Measurements from ENCODE around the gene ESRRB.
A peak's percentile ranks its signal among the peaks of the same experiment; 100 is the strongest.

ESRRB gene

GRCh38 chr14:76408877-76409276 is 32.9 kb downstream of the ESRRB start:
- Histone ChIP-seq H3K36me3 (ENCODE audit: insufficient read depth, low read length) (no peaks in the 10 kb centered on the region), H3K9me3 (ENCODE audit: control insufficient read depth, insufficient read depth, low read length) (no peaks in the 10 kb centered on the region), H3K4me1 (ENCODE audit: insufficient read depth, low read length) (peaks cover 4% of the 10 kb centered on the region; the same call in 1 of the 2 replicates), H3K9ac (ENCODE audit: low read depth, low read length) (no peak overlapping the region)

- Histone ChIP-seq H3K4me1 (ENCODE audit: insufficient read depth, low read length) (peaks cover 4% of the 10 kb centered on the region; the same call in 1 of the 2 replicates), H3K9me3 (ENCODE audit: control insufficient read depth, insufficient read depth, low read length) (no peaks in the 10 kb centered on the region), H3K9ac (ENCODE audit: low read depth, low read length) (no peak overlapping the region), H3K36me3 (ENCODE audit: insufficient read depth, low read length) (no peaks in the 10 kb centered on the region)
Measured at GRCh38 chr14:76412501-76412900, 36.6 kb downstream of the ESRRB start.

GRCh38 chr14:76413106-76413961 is 37.4 kb downstream of the ESRRB start:
- peaks cover 4% of the 10 kb centered on the region; the same call in 1 of the 2 replicates for H3K4me1 ChIP-seq (ENCODE audit: insufficient read depth, low read length)
- H3K9ac ChIP-seq (ENCODE audit: low read depth, low read length), result peak overlapping the region; percentile 33; the same call in 1 of the 2 replicates
- H3K36me3 ChIP-seq (ENCODE audit: insufficient read depth, low read length), result no peaks in the 10 kb centered on the region
- no peaks in the 10 kb centered on the region for H3K9me3 ChIP-seq (ENCODE audit: control insufficient read depth, insufficient read depth, low read length)

GRCh38 chr14:76413962-76414600 is 38.1 kb downstream of the ESRRB start:
- Histone ChIP-seq H3K36me3 (ENCODE audit: insufficient read depth, low read length) (no peaks in the 10 kb centered on the region), H3K4me1 (ENCODE audit: insufficient read depth, low read length) (peaks cover 4% of the 10 kb centered on the region; the same call in 1 of the 2 replicates), H3K9ac (ENCODE audit: low read depth, low read length) (peak overlapping the region; percentile 69), H3K9me3 (ENCODE audit: control insufficient read depth, insufficient read depth, low read length) (no peaks in the 10 kb centered on the region)

- no peaks in the 10 kb centered on the region for H3K9me3 ChIP-seq (ENCODE audit: control insufficient read depth, insufficient read depth, low read length)
- H3K36me3 ChIP-seq (ENCODE audit: insufficient read depth, low read length), result no peaks in the 10 kb centered on the region
- H3K4me1 ChIP-seq (ENCODE audit: insufficient read depth, low read length), result peaks cover 7% of the 10 kb centered on the region; the same call in 1 of the 2 replicates
- H3K9ac ChIP-seq (ENCODE audit: low read depth, low read length), result no peak overlapping the region
Measured at GRCh38 chr14:76419399-76419798, 43.5 kb downstream of the ESRRB start.

GRCh38 chr14:76420827-76421226 is 44.9 kb downstream of the ESRRB start:
- peaks cover 7% of the 10 kb centered on the region; the same call in 1 of the 2 replicates for H3K4me1 ChIP-seq (ENCODE audit: insufficient read depth, low read length)
- H3K9ac ChIP-seq (ENCODE audit: low read depth, low read length), result no peak overlapping the region
- H3K9me3 ChIP-seq (ENCODE audit: control insufficient read depth, insufficient read depth, low read length), result no peaks in the 10 kb centered on the region
- no peaks in the 10 kb centered on the region for H3K36me3 ChIP-seq (ENCODE audit: insufficient read depth, low read length)

- Histone ChIP-seq H3K9me3 (ENCODE audit: control insufficient read depth, insufficient read depth, low read length) (no peaks in the 10 kb centered on the region), H3K4me1 (ENCODE audit: insufficient read depth, low read length) (peaks cover 7% of the 10 kb centered on the region; the same call in 1 of the 2 replicates), H3K36me3 (ENCODE audit: insufficient read depth, low read length) (no peaks in the 10 kb centered on the region), H3K9ac (ENCODE audit: low read depth, low read length) (no peak overlapping the region)
Measured at GRCh38 chr14:76421662-76422061, 45.7 kb downstream of the ESRRB start.

GRCh38 chr14:76422662-76423061 is 46.7 kb downstream of the ESRRB start:
- no peaks in the 10 kb centered on the region for H3K9me3 ChIP-seq (ENCODE audit: control insufficient read depth, insufficient read depth, low read length)
- H3K4me1 ChIP-seq (ENCODE audit: insufficient read depth, low read length), result peaks cover 7% of the 10 kb centered on the region; the same call in 1 of the 2 replicates
- H3K9ac ChIP-seq (ENCODE audit: low read depth, low read length), result no peak overlapping the region
- H3K36me3 ChIP-seq (ENCODE audit: insufficient read depth, low read length), result no peaks in the 10 kb centered on the region

GRCh38 chr14:76423534-76423933 is 47.6 kb downstream of the ESRRB start:
- H3K9me3 ChIP-seq (ENCODE audit: control insufficient read depth, insufficient read depth, low read length), result no peaks in the 10 kb centered on the region
- peaks cover 7% of the 10 kb centered on the region; the same call in 1 of the 2 replicates for H3K4me1 ChIP-seq (ENCODE audit: insufficient read depth, low read length)
- H3K36me3 ChIP-seq (ENCODE audit: insufficient read depth, low read length), result no peaks in the 10 kb centered on the region
- no peak overlapping the region for H3K9ac ChIP-seq (ENCODE audit: low read depth, low read length)

GRCh38 chr14:76424359-76424758 is 48.4 kb downstream of the ESRRB start:
- H3K36me3 ChIP-seq (ENCODE audit: insufficient read depth, low read length), result no peaks in the 10 kb centered on the region
- peaks cover 7% of the 10 kb centered on the region; the same call in 1 of the 2 replicates for H3K4me1 ChIP-seq (ENCODE audit: insufficient read depth, low read length)
- no peak overlapping the region for H3K9ac ChIP-seq (ENCODE audit: low read depth, low read length)
- no peaks in the 10 kb centered on the region for H3K9me3 ChIP-seq (ENCODE audit: control insufficient read depth, insufficient read depth, low read length)

- Histone ChIP-seq H3K9me3 (ENCODE audit: control insufficient read depth, insufficient read depth, low read length) (no peaks in the 10 kb centered on the region), H3K9ac (ENCODE audit: low read depth, low read length) (no peak overlapping the region), H3K36me3 (ENCODE audit: insufficient read depth, low read length) (no peaks in the 10 kb centered on the region), H3K4me1 (ENCODE audit: insufficient read depth, low read length) (peaks cover 3% of the 10 kb centered on the region; the same call in 1 of the 2 replicates)
Measured at GRCh38 chr14:76426161-76426696, 50.3 kb downstream of the ESRRB start.

- Histone ChIP-seq H3K9ac (ENCODE audit: low read depth, low read length) (no peak overlapping the region), H3K9me3 (ENCODE audit: control insufficient read depth, insufficient read depth, low read length) (no peaks in the 10 kb centered on the region), H3K36me3 (ENCODE audit: insufficient read depth, low read length) (no peaks in the 10 kb centered on the region), H3K4me1 (ENCODE audit: insufficient read depth, low read length) (no peaks in the 10 kb centered on the region)
Measured at GRCh38 chr14:76428611-76429010, 52.7 kb downstream of the ESRRB start.

- Histone ChIP-seq H3K9me3 (ENCODE audit: control insufficient read depth, insufficient read depth, low read length) (no peaks in the 10 kb centered on the region), H3K36me3 (ENCODE audit: insufficient read depth, low read length) (no peaks in the 10 kb centered on the region), H3K4me1 (ENCODE audit: insufficient read depth, low read length) (no peaks in the 10 kb centered on the region), H3K9ac (ENCODE audit: low read depth, low read length) (no peak overlapping the region)
Measured at GRCh38 chr14:76430017-76430416, 54.1 kb downstream of the ESRRB start.

GRCh38 chr14:76430475-76430980 is 54.6 kb downstream of the ESRRB start:
- Histone ChIP-seq H3K4me1 (ENCODE audit: insufficient read depth, low read length) (no peaks in the 10 kb centered on the region), H3K36me3 (ENCODE audit: insufficient read depth, low read length) (no peaks in the 10 kb centered on the region), H3K9ac (ENCODE audit: low read depth, low read length) (no peak overlapping the region), H3K9me3 (ENCODE audit: control insufficient read depth, insufficient read depth, low read length) (no peaks in the 10 kb centered on the region)

All from ES-I3 (cell line).